GM23338 (cell line): ENCODE data around the gene LRFN3.

ENCODE experiments used
- CREB1 ChIP-seq: fragments of 250-450 bp; sonication (Bioruptor Pico); IDR thresholded peaks from 2 replicates; pipeline ENCODE4 v1.5.0; 2020; ENCODE audit warnings: low read depth, mild to moderate bottlenecking, moderate library complexity
- ETS1 ChIP-seq: IDR thresholded peaks from 2 replicates; pipeline ENCODE4 v1.6.1; 2016; ENCODE audit warnings: antibody characterized with exemption
- EZH2 ChIP-seq: fragments of 200-600 bp; sonication (generic); IDR thresholded peaks from one replicate; pipeline ENCODE4 v1.8.0; 2017; ENCODE audit warnings: antibody characterized with exemption, mild to moderate bottlenecking, low read depth; ENCODE audit not compliant: unreplicated experiment
- EZH2phosphoT487 ChIP-seq: fragments of 200-600 bp; sonication (generic); IDR thresholded peaks from one replicate; pipeline ENCODE4 v1.8.1; 2018; ENCODE audit warnings: antibody characterized with exemption; ENCODE audit not compliant: unreplicated experiment
- JUNB ChIP-seq: IDR thresholded peaks from one replicate; pipeline ENCODE4 v1.6.1; 2016; ENCODE audit warnings: antibody characterized with exemption; ENCODE audit not compliant: unreplicated experiment
- POLR2AphosphoS5 ChIP-seq: IDR thresholded peaks from 2 replicates; pipeline ENCODE4 v1.6.1; 2016; ENCODE audit warnings: antibody characterized with exemption, low read depth
- REST ChIP-seq: IDR thresholded peaks from one replicate; pipeline ENCODE4 v1.6.1; 2018; ENCODE audit warnings: antibody characterized with exemption; ENCODE audit not compliant: unreplicated experiment
- TF ChIP-seq, protein P1 (sequence below), 2 experiments: fragments of 200-600 bp in 1 of 2; sonication (generic) in 1 of 2; conservative IDR thresholded peaks; 2 replicates each; pipeline versions ENCODE4 v1.5.1 to v1.6.1; 2016 to 2017; ENCODE audit warnings: antibody characterized with exemption in 2 of 2, low read depth in 2 of 2, mild to moderate bottlenecking in 2 of 2, moderate library complexity in 1 of 2

GRCh38 chr19:35959968-35960320 is 23.8 kb downstream of the LRFN3 start:
- TF ChIP-seq, protein P1, sequence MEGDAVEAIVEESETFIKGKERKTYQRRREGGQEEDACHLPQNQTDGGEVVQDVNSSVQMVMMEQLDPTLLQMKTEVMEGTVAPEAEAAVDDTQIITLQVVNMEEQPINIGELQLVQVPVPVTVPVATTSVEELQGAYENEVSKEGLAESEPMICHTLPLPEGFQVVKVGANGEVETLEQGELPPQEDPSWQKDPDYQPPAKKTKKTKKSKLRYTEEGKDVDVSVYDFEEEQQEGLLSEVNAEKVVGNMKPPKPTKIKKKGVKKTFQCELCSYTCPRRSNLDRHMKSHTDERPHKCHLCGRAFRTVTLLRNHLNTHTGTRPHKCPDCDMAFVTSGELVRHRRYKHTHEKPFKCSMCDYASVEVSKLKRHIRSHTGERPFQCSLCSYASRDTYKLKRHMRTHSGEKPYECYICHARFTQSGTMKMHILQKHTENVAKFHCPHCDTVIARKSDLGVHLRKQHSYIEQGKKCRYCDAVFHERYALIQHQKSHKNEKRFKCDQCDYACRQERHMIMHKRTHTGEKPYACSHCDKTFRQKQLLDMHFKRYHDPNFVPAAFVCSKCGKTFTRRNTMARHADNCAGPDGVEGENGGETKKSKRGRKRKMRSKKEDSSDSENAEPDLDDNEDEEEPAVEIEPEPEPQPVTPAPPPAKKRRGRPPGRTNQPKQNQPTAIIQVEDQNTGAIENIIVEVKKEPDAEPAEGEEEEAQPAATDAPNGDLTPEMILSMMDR (conservative IDR thresholded peaks at IDR 0.05; ENCODE audit: low read depth in 2 of 2): no peak
- TF ChIP-seq EZH2 (no peak), REST (no peak), POLR2AphosphoS5 (no peak), EZH2phosphoT487 (no peak), JUNB (no peak), CREB1 (no peak), ETS1 (no peak)
